HG02970 (cell line): ENCODE results near the gene CACNA2D3.

Source experiments
- ATAC-seq: cut with Tn5 transposase; IDR thresholded peaks from one replicate; pipeline ENCODE4 v1.9.1; 2021; ENCODE audit warnings: mild to moderate bottlenecking, moderate library complexity, moderate number of reproducible peaks; ENCODE audit not compliant: unreplicated experiment, low FRiP score

CACNA2D3 gene

DNA sequence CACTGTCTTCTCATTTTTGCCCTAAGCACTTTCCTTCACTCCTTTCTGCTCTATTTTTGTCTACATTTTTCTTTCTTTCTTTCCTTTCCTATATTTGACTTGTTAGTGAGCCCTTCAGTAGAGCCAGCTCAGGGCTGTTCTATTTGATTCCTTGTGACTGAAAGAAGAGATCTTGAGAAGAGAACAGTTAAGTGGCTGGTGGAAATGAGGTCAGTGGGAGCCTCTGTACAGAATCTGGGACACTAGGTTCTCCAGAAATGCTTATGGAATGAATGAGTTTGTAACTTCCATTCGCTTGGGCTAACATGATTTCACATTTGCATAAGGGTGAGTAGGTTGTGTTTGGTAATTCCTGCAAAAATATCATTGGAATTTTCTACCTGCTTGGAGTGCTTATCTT, 45.6 kb downstream of the CACNA2D3 start:
- ATAC-seq, result no peak

DNA sequence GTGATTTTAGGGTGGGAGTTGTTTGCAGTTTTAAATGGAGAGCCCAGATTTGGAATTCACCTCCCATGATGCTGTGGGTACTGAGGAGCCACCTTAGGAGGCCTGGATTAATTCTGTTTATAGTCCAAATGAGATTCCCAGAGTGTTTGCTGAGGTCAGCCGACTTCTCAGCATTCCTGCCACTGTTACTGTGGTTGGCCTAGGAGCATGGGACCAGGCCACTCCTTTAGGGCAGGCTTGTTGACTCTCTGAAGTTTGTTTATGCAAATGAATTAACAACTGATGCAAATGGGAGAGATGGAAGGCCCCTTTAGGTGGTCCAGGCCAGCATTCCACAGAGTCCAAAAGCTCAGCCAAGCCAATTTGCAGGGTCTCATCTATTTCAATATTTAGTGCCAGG, 46.1 kb downstream of the CACNA2D3 start:
- ATAC-seq, result no peak

DNA sequence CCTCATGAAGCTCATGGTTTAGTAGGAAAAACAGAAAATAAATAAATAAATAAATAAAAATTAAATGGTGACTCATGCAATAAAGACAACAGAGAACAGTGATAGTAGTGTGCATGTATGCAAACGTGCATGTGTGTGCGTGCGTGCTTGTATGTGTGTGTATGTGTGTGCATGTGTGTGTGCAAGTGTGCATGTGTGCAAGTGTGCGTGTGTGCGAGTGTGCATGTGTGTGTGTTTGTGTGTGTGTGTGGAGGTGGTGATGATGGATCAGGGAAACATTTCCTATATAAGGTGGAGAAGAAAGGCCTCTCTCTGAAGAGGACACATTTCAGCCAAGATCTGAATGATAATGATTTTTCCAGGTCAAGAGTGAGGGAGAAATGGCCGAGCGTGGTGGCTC, 47.2 kb downstream of the CACNA2D3 start:
- no peak for ATAC-seq

DNA sequence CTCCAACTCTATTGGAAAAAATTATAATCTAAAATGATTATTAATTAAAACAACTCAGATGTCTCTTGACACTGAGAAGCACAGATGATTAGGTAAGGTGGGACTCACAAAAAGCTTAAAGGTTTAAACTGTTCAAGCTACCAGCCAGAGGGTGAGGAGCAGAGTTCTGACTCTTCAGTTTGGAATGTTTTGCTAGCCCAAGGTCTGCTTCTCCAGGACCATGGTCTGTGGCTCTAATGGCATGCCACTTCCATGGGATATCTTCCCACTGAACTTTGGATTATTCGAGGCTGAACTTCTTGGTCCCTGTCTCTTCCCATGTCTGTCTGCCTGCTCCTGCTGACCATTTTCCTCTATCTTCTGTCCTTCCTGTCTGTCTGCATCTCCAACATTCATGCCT, 49.2 kb downstream of the CACNA2D3 start:
- no peak for ATAC-seq

DNA sequence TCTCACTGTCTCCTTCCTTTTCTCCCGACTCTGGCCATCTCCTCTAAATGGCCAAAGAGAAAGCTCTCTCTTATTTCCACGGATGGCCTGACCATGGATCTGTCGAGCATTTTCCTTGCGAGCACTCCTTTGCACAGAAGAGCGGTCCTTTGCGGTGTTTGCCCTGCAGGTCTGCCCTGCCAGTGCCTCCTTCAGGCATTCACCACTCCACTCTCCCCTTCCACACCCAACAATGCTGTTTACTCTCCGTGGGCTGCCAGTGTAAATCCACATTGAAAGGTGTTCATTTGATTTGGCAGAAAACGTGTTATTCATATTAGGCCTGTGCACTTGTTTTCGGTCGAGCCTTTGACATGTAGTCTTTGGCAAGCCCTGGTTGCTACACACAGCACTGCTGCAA, 49.6 kb downstream of the CACNA2D3 start:
- ATAC-seq, result no peak

DNA sequence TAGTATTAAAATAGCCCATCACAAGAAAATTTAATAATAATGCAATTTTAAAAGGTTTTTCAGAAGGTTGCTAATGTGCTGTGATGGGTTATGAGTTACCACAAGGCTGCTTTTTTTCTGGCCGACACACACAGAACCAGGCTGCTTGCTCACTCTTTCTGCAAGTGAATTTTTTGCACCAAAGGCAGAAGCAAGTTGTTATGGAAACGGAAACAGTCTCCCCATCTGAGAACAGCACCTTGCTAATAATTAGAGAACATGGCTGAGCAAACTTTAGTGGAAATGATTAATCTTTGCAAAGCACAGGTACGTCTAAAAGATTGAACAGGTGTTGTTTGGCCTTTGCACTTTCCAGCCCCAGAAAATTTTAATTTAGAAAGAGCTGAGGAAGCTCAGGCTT, 51.0 kb downstream of the CACNA2D3 start:
- no peak for ATAC-seq

DNA sequence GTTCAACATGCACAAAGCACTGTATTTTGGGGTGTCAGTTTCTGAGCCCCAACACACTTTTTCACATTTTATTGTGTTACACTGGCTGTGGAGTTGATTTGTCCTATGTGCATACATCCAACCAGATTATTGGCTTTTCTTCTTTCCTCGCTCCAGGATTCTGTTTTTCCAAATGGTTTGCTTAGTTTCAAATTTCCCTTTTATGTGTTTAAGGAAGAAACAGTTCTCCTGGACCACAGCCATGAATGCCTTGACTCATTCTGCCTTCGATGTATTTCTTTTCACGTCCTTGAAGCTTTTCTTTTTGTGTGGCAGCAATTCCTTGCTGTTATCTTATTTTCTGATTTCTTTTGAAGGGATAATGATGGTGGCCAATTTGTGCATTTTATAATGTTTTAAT, 53.8 kb downstream of the CACNA2D3 start:
- no peak for ATAC-seq

DNA sequence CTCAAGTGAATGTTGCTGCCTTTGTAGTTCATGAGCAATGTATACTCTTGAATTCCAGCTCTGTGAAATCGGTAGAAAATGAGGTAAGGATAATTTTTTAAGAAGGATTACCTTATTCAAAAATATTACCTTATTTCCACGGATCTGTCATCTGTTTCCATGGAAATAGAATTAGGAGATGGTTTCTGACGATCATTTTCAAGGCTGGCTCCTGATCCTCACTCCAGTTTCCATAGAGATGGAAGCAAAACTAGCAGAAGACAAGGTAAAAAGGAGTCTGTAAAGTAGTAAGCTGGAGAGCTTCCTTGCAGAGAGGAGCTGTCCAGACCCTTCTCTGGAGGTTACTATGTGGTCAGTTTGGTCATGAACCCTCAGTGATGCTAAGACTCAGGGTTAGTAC, 55.5 kb downstream of the CACNA2D3 start:
- no peak for ATAC-seq

DNA sequence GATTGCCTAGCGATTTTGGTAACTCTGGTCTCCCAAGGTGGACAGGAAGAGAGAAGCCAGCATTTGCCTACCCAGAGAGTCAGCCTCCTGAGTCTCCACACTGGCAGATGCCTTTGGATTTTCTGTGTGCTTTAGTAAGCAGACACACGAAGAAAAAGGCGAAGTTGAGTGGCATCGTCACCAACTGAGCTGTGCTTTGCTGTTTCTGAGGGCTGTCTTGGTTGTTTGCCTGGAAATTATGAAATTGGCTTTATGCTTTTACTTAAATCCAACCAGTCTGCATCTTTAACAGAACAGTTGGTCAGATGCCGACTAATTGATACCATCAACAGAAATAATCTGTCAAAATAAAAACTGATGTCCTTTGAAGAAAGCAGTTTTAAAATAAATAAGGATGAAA, 56.0 kb downstream of the CACNA2D3 start:
- no peak for ATAC-seq

DNA sequence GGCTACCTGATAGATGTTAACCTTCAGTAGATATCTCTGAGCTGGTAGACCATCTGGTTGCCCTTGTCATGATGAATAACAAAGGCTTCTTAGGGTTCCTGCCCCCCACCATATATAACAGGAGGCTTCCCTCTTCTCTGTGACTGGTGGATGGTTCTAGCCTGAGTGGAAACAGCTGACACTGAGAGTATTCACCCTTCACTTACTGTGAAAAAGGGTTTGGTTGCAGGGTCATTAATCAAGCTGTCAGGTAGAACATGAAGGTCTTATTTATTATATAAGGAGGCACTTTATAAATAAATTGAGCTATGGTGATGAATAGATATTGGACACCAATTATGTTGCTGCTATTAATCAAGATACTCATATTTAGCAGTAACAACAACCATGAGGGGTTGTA, 58.6 kb downstream of the CACNA2D3 start:
- ATAC-seq, result no peak

DNA sequence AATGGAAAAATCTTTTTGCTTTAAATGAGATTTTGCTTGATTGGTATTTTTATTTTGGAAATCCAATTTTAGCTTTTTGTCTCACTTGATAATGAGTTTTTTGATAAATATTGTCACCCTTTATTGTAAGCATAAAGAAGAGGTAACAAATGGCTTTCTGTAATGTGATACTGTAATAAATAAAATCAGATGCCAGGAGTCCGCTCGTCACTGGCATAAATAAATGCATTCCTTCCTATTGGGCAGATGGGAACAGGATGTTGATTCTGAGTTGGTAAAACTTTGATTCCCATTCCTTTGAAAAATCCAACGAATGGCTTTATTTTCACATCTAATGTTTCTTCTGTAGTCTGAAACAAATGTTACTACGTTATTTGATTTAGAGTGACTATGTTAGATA, 59.9 kb downstream of the CACNA2D3 start:
- no peak for ATAC-seq

DNA sequence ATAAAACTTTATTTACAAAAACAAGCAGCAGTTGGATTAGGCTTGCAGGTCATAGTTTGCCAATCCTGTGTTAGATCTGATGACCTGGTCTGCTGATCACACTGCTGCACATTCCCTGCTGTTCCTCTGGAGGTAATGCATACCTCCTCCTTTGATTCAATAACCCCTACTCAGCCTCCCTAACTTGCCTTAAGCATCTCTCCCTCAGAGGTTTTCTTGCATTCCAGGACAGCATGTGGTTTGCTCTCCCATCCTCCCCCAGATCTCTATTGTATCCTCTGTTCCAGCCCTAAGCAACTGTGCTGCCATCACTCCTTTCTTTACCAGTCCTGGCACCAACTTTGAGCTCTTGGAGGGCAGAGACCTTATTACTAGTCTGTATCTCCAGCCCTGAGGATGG, 63.4 kb downstream of the CACNA2D3 start:
- ATAC-seq, result no peak

DNA sequence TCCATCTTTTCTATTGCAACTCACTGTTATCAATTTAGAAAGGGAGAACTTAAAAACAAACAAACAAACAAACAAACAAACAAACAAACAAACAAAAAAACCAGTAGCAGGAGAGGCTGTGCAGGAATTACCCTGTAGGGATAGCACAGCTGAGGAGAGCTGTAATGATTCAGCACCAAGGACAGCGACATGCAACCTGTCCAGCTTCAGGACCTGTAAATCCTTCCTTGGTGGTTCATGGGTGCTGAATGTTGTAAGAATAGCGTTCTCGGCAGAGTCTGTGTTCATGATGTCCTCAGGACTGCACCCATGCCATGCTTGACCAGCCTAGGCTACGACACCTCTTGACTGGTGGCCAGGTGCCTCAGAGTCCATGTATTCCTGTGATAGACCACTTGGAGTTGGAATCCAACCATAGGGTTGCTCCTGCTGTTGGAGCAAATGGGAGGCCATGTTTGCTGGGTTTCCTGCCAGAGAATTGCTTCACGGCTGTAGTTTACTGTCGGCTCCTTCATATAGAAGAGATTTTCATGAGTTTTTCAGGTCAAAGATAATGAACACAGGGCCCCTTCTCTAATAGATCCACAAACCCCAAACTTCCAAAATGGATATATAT, 65.9 kb downstream of the CACNA2D3 start:
- ATAC-seq, result no peak

DNA sequence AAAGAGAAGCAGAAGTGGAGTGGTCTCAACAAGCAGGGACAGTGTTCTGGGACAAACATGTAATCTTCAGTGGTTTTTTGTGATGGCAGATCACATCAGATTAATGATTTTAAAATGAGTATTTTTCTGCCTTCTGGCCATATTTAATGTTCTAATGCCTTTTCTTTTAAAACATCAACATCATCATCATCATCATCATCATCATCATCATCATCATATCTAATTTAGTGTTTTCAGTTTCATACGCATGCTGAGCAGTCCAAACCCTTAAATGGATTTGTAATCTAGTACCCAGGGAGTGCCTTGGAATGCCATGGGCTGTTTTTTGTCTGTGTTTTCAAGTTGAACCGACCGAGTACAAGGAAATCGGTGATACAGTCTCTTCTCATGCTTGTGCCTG, 68.9 kb downstream of the CACNA2D3 start:
- ATAC-seq, result no peak

DNA sequence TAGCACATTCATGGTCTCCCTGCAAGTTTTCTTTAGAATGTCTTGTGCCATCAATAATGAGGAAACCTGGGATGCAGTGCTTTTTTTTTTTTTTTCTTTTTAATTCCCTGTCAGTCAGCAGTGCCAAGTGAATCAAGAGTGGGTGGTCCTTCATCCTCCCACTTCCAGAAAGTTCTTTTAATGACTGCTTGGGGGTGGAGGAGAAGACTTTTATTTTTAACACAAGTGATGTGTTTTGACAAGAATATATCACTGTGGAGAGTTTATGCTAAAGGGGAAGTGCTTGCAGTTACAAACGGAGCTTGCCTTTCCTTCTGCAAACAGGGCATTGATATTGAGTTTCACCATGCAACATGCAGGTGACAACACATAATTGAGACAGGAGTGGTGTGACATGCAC, 69.7 kb downstream of the CACNA2D3 start:
- no peak for ATAC-seq

DNA sequence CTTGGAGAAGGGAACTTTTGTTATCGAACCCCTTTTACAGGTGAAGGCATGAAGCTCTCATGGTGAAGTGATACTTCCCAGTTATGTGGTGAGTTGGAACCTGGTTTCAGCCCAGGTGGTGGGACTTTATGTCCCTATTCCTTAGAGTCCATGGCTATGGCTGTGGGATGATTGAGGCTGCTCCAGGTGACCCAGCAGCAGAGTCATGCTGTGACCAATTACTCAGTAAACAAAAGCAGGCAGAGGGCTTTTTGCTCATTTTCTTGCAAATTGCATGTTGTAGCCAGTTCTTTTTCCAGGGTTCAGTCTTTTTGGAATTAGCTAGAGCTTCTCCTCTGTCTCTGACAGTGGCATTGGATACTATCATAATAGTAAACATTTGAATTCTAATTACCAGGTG, 70.7 kb downstream of the CACNA2D3 start:
- no peak for ATAC-seq

DNA sequence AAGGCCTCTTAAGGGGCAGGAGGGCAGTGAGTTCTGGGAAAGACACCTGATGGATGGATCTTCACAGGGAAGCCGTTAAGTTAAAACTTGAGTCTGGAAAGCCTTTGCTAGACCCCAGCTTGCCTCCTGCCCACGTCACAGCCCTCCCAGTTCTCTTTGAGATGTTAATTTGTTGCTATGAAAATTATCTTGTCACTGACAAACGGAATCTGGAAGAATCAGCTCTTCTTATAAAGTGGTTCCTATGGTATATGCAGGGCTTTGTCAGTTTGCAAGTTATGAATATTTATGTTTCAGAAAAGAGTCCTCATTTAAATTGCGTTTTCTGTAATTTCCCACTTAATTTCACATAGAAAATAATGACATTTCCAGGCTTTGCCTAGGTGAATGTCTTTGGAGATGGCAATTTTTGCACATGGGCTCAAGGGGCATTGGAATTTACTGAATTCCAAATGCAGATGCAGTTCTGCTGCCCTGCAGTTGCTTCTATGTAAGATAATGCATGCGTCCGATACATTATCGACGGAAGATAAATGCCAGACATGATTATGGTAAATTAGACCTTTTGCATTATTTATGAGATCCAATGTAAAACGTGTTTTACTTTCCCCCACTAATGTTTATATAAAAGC, 74.1 kb downstream of the CACNA2D3 start:
- ATAC-seq, result no peak

DNA sequence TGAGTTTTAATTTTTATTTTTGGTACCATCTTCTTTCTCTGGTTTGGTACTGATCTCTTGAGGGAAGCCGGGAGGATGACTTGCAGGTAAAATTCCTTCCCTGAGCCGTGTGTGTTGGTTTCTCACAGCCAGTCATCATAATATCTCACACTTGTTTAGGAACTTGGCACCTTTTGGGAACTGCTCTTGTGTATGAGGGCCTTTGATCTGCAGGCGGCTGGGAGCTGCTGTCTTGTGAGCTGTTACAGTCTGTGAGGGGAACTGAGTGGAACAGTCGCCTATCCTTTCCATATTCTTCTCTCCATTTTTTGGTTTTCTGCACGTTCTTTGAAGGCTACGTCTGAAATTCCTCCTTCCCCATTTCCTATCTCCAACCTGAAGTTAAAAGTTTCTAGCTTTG, 75.2 kb downstream of the CACNA2D3 start:
- no peak for ATAC-seq

DNA sequence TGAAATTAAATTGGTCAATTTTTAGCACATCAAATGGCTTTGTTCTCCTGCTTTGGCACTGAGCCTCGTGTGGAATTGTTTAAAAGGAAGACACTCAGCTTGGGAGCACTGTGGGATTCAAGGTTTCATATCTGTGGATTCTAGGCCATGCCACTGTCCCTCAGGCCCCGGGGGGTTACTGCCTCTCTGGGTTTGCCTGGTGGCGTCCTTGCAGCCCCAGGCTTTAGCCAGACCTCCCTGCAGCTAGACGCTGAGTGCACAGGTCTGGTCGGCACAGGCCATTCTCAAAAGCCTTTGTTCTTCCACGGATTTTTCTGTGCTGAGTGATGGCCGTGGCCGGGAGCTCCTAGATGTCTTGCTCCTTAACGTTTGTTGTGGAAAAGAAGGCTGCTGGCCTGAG, 76.2 kb downstream of the CACNA2D3 start:
- ATAC-seq, result no peak

DNA sequence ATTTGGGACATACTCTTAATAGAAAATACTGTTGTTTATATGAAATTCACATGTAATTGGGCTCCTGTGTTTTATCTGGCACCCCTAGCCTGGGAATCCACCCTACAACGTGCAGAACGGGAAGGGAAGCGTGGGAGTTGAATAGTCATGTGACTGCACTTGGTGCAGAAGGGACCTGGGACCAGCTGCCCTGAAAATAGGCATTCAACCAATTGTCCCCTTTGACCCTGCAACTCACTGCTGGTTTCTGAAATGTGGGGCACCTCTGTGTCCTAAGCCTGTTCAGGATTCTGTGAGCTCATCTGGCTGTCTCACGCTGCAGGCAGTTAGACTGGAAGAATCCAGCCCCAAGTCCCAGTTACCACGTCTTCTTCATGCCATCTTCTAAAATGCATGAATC, 79.7 kb downstream of the CACNA2D3 start:
- no peak for ATAC-seq

DNA sequence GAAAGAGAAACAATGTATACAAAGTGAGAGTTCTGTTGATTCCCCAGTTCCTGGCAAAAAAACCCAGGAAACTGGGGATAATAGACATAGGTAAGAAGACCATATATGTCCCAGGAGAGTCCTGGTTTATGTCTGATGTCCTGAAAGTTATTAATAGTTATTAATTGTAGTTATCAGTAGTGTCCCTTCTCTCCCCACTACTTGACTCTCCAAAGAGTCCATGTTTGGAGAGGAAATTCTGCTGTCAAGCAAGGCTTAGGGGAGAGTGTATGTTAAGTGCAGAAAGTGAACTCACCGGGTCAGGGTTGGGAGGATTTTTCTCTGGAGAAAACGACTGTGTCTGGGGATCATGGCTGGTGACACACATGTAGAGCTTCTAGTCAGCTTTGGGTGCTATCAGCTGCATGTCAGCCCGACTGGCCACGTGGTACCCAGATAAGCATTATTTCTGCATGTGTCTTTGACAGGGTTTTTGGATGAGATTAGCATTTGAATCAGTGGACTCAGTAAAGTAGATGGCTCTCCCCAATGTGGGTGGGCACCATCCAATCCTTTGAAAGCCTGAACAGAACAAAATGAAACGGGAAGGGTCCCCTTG, 80.4 kb downstream of the CACNA2D3 start:
- no peak for ATAC-seq

DNA sequence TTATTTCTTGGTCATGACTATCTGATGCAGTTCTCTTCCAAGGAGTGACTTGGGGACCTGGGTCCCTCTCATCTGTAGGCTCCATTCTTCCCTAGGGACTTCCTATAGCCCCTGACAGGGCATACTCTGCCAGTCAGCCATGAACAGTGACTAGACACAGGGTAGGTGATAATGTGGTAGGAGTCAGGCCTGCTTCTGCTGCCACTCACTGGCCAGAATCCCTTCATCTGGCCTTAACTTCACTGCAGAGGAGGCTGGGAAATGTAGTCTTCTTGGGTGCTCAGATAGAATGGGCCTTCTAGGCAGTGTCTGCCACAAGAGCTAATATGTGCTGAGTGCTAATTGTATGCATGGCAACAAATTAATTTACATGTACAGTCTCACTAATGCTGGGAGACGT, 84.5 kb downstream of the CACNA2D3 start:
- no peak for ATAC-seq
